Fibroblast of lung (primary cell): ENCODE measurements around the gene PDZD2. TPM values are rescaled to one million over a fixed set of nuclear protein-coding genes. Genes with fewer than 3 reads are reported as not detected.

Source experiments
- DNase-seq, 2 donors: peaks; one replicate each; pipeline versions ENCODE4 v3.0.0 to v3.0.0-alpha.2; 2010; ENCODE audit warnings: low read depth in 2 of 2
- H2AFZ ChIP-seq: 2 replicates; pipeline ENCODE4 v1.5.1; 2012; ENCODE audit warnings: low read length, control low read depth, inconsistent platforms
- H3K27ac ChIP-seq: 2 replicates; pipeline ENCODE4 v1.5.1; 2011; ENCODE audit warnings: low read length, control low read depth; ENCODE audit not compliant: insufficient read depth
- H3K27me3 ChIP-seq: 2 replicates; pipeline ENCODE4 v1.5.1; 2011; ENCODE audit warnings: mild to moderate bottlenecking, low read length; ENCODE audit not compliant: control insufficient read depth, insufficient read depth
- H3K36me3 ChIP-seq: 2 replicates; pipeline ENCODE4 v1.5.1; 2011; ENCODE audit warnings: low read length; ENCODE audit not compliant: control insufficient read depth, insufficient read depth
- H3K4me1 ChIP-seq: 2 replicates; pipeline ENCODE4 v1.5.1; 2011; ENCODE audit warnings: low read length; ENCODE audit not compliant: control insufficient read depth, insufficient read depth; ENCODE audit errors: extremely low read depth
- H3K4me2 ChIP-seq: 2 replicates; pipeline ENCODE4 v1.5.1; 2011; ENCODE audit warnings: low read length, control low read depth; ENCODE audit not compliant: insufficient read depth; ENCODE audit errors: extremely low read depth
- H3K4me3 ChIP-seq, 4 experiments: fragments of 200-600 bp in 1 of 4; sonication (generic) in 1 of 4; replicated peaks in 1 of 4; 2 replicates each; pipeline ENCODE4 v1.5.1; 2011 to 2016; ENCODE audit warnings: low read length in 4 of 4, low read depth in 3 of 4, mild to moderate bottlenecking in 3 of 4, control low read depth in 2 of 4, inconsistent platforms in 1 of 4, mixed read lengths in 1 of 4; ENCODE audit not compliant: insufficient read depth in 1 of 4; ENCODE audit errors: control extremely low read depth in 1 of 4
- H3K79me2 ChIP-seq: 2 replicates; pipeline ENCODE4 v1.5.1; 2012; ENCODE audit warnings: mild to moderate bottlenecking, low read length, inconsistent platforms; ENCODE audit not compliant: control insufficient read depth, insufficient read depth
- H3K9ac ChIP-seq: 2 replicates; pipeline ENCODE4 v1.5.1; 2011; ENCODE audit warnings: mild to moderate bottlenecking, low read length, control low read depth; ENCODE audit not compliant: insufficient read depth
- H3K9me3 ChIP-seq: 2 replicates; pipeline ENCODE4 v1.5.1; 2012; ENCODE audit warnings: low read depth, low read length; ENCODE audit not compliant: control insufficient read depth, insufficient read depth
- H4K20me1 ChIP-seq: 2 replicates; pipeline ENCODE4 v1.5.1; 2011; ENCODE audit warnings: low read length; ENCODE audit not compliant: control insufficient read depth, insufficient read depth; ENCODE audit errors: extremely low read depth
- CTCF ChIP-seq, 2 donors: IDR thresholded peaks in 1 of 2; conservative IDR thresholded peaks in 1 of 2; 1 replicate in 1 of 2; 2 replicates in 1 of 2; pipeline ENCODE4 v1.5.1; 2011 to 2012; ENCODE audit warnings: low read length in 2 of 2, control low read depth in 1 of 2, inconsistent platforms in 1 of 2, low read depth in 1 of 2, mild to moderate bottlenecking in 1 of 2
- EZH2 ChIP-seq: IDR thresholded peaks from 2 replicates; pipeline ENCODE4 v1.5.1; 2012; ENCODE audit warnings: low read length, control low read depth, mild to moderate bottlenecking; ENCODE audit errors: missing control alignments
- polyA plus RNA-seq, 2 donors: library from polyadenylated mRNA; depleted of rRNA in 1 of 2; stranded (reverse) in 1 of 2; unstranded in 1 of 2; fragments of >200 nt; gene quantifications; 2 replicates each; pipeline ENCODE4 v1.2.1, GENCODE V29; 2011 to 2012; ENCODE audit warnings: missing spikeins in 1 of 2
- total RNA-seq: library from RNA; depleted of rRNA; stranded (reverse); fragments of >200 nt; gene quantifications from 2 replicates; pipeline ENCODE4 v1.2.1, GENCODE V29; 2014

Gene PDZD2
- total and polyA plus RNA-seq, 2 donors (not counting 1 experiment from before 2014, with no cell fraction given) = 0.33 to 0.40 TPM

GRCh38 chr5:31733371-31733770 is 94.4 kb downstream of the PDZD2 start:
- Histone ChIP-seq H3K4me2 (no peak overlapping the region), H3K79me2 (no peaks in the 10 kb centered on the region), H2AFZ (no peak overlapping the region), H3K36me3 (no peaks in the 10 kb centered on the region), H3K27ac (no peak overlapping the region), H3K27me3 (no peaks in the 10 kb centered on the region), H3K9ac (no peak overlapping the region), H4K20me1 (no peaks in the 10 kb centered on the region), H3K4me3 (no peak overlapping the region), H3K9me3 (no peaks in the 10 kb centered on the region), H3K4me1 (no peaks in the 10 kb centered on the region)
- DNase-seq = no peak
- no peak for TF ChIP-seq CTCF (conservative IDR thresholded peaks at IDR 0.05 in 1 of 2, IDR thresholded peaks at IDR 0.05 in 1 of 2; ENCODE audit: low read depth in 1 of 2, low read length in 2 of 2)
- no peak for TF ChIP-seq EZH2

DNA sequence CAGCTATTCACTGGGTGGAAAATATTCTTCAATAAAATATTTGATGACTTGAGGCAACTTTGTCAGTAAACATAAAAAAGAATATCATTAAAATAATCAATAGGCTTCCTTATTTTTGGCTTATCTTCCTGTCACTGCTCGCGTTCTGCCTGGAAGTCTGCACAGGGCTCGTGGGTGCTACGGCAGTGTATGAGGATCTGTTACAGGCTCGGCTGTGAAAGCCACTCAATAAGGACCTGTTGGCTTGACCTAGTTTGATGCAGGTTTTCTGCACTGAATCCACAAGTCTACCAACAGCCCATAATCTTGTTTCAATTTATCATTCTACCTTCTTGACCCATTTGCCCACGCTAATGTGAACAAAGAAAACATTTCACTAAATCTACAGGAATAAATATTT is 97.2 kb downstream of the PDZD2 start:
- no peaks in the 10 kb centered on the region for H3K9me3 ChIP-seq
- H3K4me3 ChIP-seq = no peak overlapping the region
- no peaks in the 10 kb centered on the region for H3K36me3 ChIP-seq
- no peak for DNase-seq
- H3K9ac ChIP-seq = no peak overlapping the region
- H3K4me2 ChIP-seq = no peak overlapping the region
- H3K79me2 ChIP-seq = no peaks in the 10 kb centered on the region
- no peaks in the 10 kb centered on the region for H4K20me1 ChIP-seq
- no peak overlapping the region for H3K27ac ChIP-seq
- H2AFZ ChIP-seq = no peak overlapping the region
- no peaks in the 10 kb centered on the region for H3K27me3 ChIP-seq
- TF ChIP-seq CTCF (conservative IDR thresholded peaks at IDR 0.05 in 1 of 2, IDR thresholded peaks at IDR 0.05 in 1 of 2; ENCODE audit: low read depth in 1 of 2, low read length in 2 of 2) (no peak), EZH2 (no peak)
- H3K4me1 ChIP-seq = no peaks in the 10 kb centered on the region

GRCh38 chr5:31738199-31738598 is 99.3 kb downstream of the PDZD2 start:
- Histone ChIP-seq H2AFZ (no peak overlapping the region), H3K27ac (no peak overlapping the region), H4K20me1 (no peaks in the 10 kb centered on the region), H3K9me3 (no peaks in the 10 kb centered on the region), H3K4me2 (no peak overlapping the region), H3K4me1 (no peaks in the 10 kb centered on the region), H3K36me3 (no peaks in the 10 kb centered on the region), H3K79me2 (no peaks in the 10 kb centered on the region), H3K9ac (no peak overlapping the region), H3K4me3 (no peak overlapping the region), H3K27me3 (no peaks in the 10 kb centered on the region)
- TF ChIP-seq EZH2 (no peak), CTCF (conservative IDR thresholded peaks at IDR 0.05 in 1 of 2, IDR thresholded peaks at IDR 0.05 in 1 of 2; ENCODE audit: low read depth in 1 of 2, low read length in 2 of 2) (no peak)
- DNase-seq = no peak
